ENCODE data around the gene LYZL1.
"Not testable (repeated sequence)": the region's sequence is repeated elsewhere in the genome, so short reads cannot be mapped to it uniquely, and the experiment has no call there.

LYZL1 gene

DNA sequence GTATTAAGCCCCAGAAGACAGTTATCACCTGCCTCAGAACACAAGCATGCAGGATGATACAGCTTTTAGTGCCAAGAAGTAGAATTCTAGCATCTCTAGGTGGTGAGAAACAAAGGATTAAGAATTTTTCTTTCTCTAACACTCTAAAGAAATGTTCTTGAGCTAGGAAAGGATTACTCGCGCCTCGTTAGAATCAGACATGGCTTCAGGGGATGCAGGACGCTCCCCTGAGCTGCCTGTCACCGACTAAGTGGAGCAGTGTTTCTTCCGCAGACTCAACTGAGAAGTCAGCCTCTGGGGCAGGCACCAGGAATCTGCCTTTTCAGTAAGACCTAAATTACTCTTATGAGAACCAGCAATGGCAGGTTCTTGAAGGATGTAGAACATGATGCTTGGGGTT lies at the start of gene LYZL1:
Gene LYZL1 (plus strand): TSS at position 165 of the 400 bp plus-strand sequence. CDS start 2,798 bp downstream, outside the sequence.
- DNase-seq: not testable (repeated sequence)

GRCh38 chr10:29239569-29240472 lies 49.0 kb upstream of the LYZL1 start:
- no peak for DNase-seq

GRCh38 chr10:29240986-29241660 lies 47.7 kb upstream of the LYZL1 start:
- no peak for DNase-seq

DNA sequence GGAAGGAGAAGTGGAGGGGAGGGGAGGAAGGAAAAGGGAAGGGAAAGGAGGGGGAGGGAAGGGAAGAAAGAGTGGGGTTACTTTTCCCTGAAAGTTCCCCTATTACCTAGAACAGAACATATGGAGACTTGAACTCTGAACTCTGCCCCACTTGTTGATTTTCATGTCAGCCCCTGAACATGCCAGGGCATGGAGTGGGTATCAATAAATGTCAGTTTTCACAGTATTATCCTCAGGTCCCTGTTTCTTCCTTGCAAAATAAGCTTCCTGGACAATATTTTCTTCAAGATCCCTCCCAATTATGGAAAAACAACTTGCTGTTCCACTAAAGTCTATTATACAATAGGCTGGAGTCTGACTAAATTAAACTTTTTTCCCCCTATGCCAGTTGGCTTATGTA lies 46.9 kb upstream of the LYZL1 start:
- DNase-seq: no peak

- no peak for DNase-seq
Observed at GRCh38 chr10:29243066-29243465, 45.8 kb upstream of the LYZL1 start.

DNA sequence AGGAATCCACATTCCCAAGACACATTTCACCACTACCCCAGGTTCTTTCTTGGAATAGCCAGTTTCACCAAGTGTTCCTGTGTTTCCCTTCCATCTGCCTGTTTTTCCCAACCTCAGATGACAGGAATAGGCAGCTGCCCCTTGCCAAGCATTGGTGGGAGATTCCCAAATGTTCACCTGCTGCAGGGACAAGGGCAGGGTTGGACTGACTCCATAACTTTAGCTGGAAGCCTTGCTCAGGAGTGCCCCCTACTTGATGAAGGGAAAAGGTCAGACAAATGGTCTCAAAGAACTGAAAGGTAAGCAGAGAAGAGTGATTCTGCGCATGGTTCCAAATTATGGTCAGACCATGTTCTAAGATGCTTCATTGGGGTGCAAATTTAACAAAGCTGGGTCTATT lies 45.1 kb upstream of the LYZL1 start:
- no peak for DNase-seq

DNA sequence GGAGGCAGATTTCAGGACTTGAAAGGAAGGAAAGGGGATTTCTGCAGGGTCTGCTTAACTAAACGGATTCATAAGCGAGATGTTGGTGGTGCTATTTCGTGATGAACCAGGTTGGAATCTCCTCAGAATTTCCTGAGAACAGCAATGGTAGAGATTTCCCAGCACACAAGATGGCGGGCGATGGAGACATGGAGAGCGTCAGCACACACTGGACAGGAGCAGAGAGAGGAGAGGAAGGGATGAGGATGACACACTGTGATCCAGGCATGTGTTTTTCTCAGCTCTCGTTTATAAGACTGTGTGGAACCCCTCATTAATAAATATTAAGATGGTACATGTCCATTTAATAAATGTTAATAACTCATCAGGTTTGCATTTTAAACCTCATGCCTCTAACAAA lies 43.9 kb upstream of the LYZL1 start:
- DNase-seq: no peak

GRCh38 chr10:29245476-29245875 lies 43.4 kb upstream of the LYZL1 start:
- no peak for DNase-seq

- no peak for DNase-seq
Observed at GRCh38 chr10:29246449-29246848, 42.4 kb upstream of the LYZL1 start.

DNA sequence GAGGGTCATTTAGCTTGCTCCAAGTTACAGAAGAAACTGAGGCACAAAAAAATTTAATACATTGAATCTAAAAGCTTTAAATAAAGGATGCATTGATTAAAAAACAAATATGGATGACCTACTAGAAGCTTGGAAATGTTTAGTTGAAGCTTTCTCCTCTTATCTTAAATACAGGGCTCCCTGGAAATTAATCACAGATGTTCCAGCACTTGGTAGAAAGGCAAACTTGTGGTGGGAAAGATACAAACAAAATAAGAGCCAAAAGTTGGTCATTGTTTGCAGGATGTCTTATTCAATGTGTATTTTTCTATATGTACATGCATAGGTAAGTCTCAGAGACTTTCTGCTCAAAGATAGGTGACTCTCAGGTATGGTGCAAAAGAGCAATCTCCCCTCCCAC lies 40.7 kb upstream of the LYZL1 start:
- no peak for DNase-seq

DNA sequence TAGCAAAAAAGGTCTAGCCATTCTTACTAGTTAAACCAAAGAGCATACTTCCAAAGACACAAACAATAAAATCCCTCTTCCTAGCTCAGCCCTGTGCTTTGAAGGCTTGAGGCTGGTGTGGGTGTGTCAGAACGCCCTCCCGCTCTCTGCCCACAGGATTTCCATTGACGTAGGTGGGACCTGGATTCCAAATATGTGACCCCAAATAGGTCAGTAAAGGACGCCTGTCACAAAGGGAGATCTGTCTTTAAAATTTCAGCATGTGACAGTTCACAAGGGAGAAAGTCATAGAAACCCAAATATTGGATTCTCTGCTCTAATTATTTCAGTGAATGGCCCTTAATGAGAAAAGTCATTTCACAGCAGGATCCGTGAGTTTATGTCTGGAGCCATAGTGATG lies 39.9 kb upstream of the LYZL1 start:
- no peak for DNase-seq

DNA sequence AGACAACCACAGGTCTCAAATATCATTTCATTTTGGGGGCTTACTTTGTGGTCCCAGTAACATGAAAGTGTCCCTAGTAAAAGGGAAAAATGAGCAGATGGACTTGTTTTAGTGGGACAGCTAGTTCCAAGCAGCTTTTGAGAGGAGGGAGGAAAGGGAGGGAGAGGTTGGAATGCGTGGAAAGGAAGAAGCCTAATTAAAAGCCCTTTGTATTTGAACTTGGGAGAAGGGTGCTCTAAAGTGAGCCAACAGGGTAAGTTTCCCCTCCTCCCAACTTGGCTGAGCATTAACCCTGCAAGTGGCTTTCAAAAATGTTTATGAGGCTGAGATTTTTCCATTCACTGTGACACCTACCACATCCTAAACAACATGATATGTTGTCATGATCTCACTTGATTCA lies 38.8 kb upstream of the LYZL1 start:
- DNase-seq: no peak

- DNase-seq: no peak
Observed at GRCh38 chr10:29252811-29253689, 35.8 kb upstream of the LYZL1 start.

DNA sequence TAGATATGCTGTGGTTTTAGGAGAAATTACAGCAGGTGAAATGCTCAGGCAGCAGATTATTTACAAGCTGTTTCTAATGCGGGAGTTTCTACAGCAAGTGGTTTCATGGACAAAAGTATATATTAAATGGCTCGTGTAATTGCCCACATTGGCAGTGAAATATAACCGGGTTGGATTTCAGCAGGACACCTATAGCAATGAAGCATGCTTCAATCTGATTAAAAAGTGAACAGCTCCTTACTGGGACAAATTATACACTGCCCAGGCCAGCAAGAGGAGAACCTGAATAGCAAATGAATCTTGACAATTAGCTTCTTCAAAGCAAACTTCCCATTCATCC lies 35.2 kb upstream of the LYZL1 start:
- DNase-seq: no peak

- DNase-seq: no peak
Observed at GRCh38 chr10:29254123-29255046, 34.5 kb upstream of the LYZL1 start.

DNA sequence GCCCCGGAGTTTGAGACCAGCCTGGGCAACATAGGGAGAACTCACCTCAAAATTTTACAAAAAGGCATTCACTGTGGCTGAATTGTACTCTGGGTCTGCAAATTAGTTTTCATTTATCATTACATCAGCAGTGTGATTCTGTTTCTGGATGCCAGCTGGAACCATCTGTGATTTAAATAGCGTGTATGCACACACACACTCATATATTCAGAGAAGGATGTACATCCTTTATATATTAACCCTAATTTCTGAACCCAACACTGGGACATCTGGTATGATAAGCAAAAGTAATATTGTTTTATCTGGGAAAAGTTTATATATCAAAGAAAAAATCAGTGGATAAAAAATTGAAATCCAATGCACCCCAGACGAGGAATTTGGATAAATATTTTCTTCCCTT lies 33.8 kb upstream of the LYZL1 start:
- no peak for DNase-seq

GRCh38 chr10:29256019-29256418 lies 32.9 kb upstream of the LYZL1 start:
- no peak for DNase-seq

DNA sequence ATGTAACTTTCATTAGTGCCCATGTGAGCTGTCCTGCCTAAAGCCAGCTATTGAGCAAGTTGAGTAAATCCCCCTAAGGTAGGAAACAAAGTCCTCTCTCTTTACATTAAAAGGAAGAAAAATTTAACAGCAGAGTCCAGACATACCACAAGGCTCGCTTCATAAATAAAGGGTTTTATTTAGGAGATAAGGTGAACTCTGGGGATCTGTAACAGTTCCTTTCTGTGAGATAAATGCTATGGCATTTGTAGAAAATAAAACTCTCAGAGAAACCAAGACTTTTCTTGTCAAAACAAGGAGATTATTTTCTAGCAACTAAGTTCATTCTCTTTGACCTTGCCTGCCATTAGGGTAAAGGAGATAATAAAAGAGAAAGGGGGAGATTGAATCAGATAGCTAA lies 32.3 kb upstream of the LYZL1 start:
- DNase-seq: no peak

- DNase-seq: no peak
Observed at GRCh38 chr10:29257106-29257783, 31.6 kb upstream of the LYZL1 start.

DNA sequence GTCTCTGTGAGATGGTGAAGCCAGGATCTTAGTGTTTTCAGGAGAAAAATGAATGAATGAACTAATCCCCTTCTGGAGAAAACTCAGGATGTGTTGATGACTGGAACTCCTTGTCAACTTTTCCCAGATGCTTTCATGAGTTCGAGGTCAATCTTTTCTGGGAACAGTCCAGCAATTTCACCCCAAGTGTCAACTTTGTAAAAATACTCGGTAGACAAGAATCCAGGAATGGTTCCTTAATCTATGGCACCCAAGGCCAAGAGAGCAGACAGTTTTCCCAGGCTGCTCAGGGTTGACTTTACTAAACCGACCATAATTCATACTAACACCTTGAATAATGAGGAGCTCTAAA lies 31.1 kb upstream of the LYZL1 start:
- no peak for DNase-seq

DNA sequence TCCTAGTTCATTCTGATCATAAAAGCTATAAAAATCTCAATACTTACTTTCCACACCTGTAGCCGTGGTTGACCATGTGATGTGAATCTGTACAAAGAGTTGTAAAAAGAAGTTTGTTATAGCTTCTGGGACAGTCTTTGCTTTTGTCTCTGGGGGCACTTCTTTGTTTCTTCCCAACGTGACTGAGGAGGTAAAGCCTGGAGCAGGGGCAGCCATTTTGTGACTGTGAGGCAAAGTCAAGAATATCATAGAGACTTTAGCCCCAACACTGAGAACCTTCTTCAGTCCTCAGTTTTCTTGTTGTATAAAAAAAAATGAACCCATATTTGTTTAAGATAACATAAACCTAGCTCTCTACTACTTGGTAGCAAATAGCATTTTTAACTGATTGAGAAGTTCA lies 29.4 kb upstream of the LYZL1 start:
- no peak for DNase-seq

- DNase-seq: no peak
Observed at GRCh38 chr10:29263506-29263905, 25.4 kb upstream of the LYZL1 start.

All from activated effector memory CD4-positive, alpha-beta T cell treated with anti-CD3 and anti-CD28 coated beads, Interleukin-2, amount 50 U/mL, for 16 hours (primary cell).